ENCODE measurements around the gene IFI35.
A peak's percentile ranks its signal among the peaks of the same experiment; 100 is the strongest.

Gene IFI35

DNA sequence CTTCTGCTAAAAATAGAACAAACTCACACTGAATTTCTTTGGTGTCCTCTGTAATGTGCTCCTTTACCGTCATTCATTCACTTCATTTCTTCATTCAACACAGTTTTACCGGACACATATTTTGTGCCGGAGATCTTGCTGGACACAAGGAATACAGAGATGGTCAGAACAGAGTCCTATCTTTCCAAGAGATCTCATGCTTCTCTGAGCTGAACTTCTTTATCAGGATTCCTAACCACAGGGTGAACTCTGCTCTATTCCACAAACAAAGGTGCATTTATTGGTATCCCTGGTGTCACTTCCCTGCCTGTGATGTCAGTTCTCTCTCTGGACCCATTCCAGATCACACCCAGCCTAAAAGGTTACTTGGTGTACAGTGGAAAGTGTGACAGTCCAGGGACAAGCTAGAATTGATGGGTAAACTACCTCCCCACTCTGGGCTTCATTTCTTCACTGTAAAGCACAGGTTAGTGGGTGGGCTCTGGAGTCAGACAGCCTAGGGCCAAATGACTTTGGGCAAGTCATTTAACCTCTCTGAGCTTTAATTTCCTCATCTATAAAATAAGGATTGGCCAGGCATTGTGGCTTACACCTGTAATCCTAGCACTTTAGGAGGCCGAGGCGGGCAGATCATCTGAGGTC, 4.2 kb downstream of the IFI35 start:
- Mint-ChIP-seq H3K27me3 (ENCODE audit: low read depth) (no peaks in the 10 kb centered on the region), H3K4me3 (no peak overlapping the region), H3K36me3 (ENCODE audit: low read depth) (peaks cover 11% of the 10 kb centered on the region), H3K9me3 (no peaks in the 10 kb centered on the region), H3K4me1 (peaks cover 13% of the 10 kb centered on the region), H3K27ac (no peak overlapping the region)
- TF ChIP-seq, protein P1, sequence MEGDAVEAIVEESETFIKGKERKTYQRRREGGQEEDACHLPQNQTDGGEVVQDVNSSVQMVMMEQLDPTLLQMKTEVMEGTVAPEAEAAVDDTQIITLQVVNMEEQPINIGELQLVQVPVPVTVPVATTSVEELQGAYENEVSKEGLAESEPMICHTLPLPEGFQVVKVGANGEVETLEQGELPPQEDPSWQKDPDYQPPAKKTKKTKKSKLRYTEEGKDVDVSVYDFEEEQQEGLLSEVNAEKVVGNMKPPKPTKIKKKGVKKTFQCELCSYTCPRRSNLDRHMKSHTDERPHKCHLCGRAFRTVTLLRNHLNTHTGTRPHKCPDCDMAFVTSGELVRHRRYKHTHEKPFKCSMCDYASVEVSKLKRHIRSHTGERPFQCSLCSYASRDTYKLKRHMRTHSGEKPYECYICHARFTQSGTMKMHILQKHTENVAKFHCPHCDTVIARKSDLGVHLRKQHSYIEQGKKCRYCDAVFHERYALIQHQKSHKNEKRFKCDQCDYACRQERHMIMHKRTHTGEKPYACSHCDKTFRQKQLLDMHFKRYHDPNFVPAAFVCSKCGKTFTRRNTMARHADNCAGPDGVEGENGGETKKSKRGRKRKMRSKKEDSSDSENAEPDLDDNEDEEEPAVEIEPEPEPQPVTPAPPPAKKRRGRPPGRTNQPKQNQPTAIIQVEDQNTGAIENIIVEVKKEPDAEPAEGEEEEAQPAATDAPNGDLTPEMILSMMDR (IDR thresholded peaks at IDR 0.05; ENCODE audit: unreplicated experiment in 3 of 3) = no peak

DNA sequence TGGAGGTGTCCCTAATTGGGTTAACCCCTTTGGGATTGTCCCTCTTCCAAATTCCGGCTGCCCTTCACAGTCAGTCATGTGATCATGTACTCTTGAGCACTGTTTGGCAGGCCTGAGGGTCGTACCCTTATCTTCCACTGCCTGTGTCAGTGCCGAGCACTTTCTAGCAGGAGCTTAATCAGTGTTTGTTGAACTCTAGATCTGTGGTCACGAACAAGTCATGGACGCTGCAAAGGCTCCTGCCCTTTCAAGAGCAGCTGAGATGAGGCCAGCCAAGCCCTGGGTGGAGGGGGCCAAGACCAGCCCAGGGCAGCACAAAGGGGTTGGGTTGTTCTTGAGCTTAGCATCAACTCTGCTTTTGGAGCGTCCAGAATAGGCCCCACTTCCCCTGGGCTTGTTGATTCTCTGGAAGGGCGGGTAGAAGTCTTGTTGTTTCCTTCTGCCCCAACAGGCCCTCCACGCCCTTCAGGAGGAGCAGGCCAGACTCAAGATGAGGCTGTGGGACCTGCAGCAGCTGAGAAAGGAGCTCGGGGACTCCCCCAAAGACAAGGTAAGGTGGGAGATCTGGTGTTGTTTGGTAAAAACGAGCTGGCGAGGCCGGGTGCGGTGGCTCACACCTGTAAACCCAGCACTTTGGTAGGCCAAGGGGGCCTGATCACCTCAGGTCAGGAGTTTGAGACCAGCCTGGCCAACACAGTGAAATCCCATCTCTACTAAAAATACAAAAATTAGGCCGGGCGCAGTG, 5.3 kb downstream of the IFI35 start:
- no peaks in the 10 kb centered on the region for H3K27me3 Mint-ChIP-seq (ENCODE audit: low read depth)
- TF ChIP-seq, protein P1 (IDR thresholded peaks at IDR 0.05; ENCODE audit: unreplicated experiment in 3 of 3) = no peak
- peaks cover 8% of the 10 kb centered on the region for H3K4me1 Mint-ChIP-seq
- H3K9me3 Mint-ChIP-seq = no peaks in the 10 kb centered on the region
- H3K4me3 Mint-ChIP-seq = no peak overlapping the region
- no peak overlapping the region for H3K27ac Mint-ChIP-seq
- H3K36me3 Mint-ChIP-seq (ENCODE audit: low read depth) = peaks cover 15% of the 10 kb centered on the region

DNA sequence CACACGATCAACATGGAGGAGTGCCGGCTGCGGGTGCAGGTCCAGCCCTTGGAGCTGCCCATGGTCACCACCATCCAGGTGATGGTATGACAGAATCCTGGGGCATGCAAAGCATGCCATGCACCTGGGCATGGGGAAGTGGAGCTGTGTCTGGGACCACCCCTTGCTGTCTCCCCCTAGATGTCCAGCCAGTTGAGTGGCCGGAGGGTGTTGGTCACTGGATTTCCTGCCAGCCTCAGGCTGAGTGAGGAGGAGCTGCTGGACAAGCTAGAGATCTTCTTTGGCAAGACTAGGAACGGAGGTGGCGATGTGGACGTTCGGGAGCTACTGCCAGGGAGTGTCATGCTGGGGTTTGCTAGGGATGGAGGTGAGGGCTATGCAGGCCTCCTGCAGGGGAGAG, 6.7 kb downstream of the IFI35 start:
- peaks cover 7% of the 10 kb centered on the region for H3K4me1 Mint-ChIP-seq
- H3K36me3 Mint-ChIP-seq (ENCODE audit: low read depth) = peaks cover 19% of the 10 kb centered on the region
- TF ChIP-seq, protein P1 (IDR thresholded peaks at IDR 0.05; ENCODE audit: unreplicated experiment in 3 of 3) = no peak
- no peak overlapping the region for H3K4me3 Mint-ChIP-seq
- H3K27ac Mint-ChIP-seq = no peak overlapping the region
- no peaks in the 10 kb centered on the region for H3K27me3 Mint-ChIP-seq (ENCODE audit: low read depth)
- no peaks in the 10 kb centered on the region for H3K9me3 Mint-ChIP-seq

DNA sequence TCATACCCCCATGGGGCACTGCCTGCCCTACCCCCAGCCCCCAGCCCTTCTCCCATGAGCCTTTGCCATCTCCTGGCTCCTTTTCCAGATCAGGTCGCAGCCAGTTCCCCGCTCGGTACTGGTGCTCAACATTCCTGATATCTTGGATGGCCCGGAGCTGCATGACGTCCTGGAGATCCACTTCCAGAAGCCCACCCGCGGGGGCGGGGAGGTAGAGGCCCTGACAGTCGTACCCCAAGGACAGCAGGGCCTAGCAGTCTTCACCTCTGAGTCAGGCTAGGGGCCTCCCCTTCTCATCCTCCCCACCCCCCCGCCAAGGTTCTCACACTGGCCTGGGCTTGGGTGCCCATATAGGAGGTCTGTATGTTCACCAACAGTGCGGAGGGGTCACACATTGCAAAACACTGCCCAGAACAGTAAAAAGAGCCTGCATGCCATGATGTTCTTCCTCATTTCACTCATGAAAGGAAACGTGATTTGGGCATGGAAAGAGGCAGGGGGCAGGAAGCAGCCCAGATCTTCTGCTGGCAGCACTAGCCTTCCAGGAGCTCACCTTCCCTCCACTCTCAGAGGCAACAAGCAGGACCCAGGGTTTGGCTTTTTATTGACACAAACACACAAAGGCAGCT, 7.5 kb downstream of the IFI35 start:
- no peak overlapping the region for H3K4me3 Mint-ChIP-seq
- peaks cover 15% of the 10 kb centered on the region for H3K4me1 Mint-ChIP-seq
- TF ChIP-seq, protein P1 (IDR thresholded peaks at IDR 0.05; ENCODE audit: unreplicated experiment in 3 of 3) = no peak
- no peak overlapping the region for H3K27ac Mint-ChIP-seq
- H3K36me3 Mint-ChIP-seq (ENCODE audit: low read depth) = peaks cover 24% of the 10 kb centered on the region
- no peaks in the 10 kb centered on the region for H3K9me3 Mint-ChIP-seq
- H3K27me3 Mint-ChIP-seq (ENCODE audit: low read depth) = no peaks in the 10 kb centered on the region

DNA sequence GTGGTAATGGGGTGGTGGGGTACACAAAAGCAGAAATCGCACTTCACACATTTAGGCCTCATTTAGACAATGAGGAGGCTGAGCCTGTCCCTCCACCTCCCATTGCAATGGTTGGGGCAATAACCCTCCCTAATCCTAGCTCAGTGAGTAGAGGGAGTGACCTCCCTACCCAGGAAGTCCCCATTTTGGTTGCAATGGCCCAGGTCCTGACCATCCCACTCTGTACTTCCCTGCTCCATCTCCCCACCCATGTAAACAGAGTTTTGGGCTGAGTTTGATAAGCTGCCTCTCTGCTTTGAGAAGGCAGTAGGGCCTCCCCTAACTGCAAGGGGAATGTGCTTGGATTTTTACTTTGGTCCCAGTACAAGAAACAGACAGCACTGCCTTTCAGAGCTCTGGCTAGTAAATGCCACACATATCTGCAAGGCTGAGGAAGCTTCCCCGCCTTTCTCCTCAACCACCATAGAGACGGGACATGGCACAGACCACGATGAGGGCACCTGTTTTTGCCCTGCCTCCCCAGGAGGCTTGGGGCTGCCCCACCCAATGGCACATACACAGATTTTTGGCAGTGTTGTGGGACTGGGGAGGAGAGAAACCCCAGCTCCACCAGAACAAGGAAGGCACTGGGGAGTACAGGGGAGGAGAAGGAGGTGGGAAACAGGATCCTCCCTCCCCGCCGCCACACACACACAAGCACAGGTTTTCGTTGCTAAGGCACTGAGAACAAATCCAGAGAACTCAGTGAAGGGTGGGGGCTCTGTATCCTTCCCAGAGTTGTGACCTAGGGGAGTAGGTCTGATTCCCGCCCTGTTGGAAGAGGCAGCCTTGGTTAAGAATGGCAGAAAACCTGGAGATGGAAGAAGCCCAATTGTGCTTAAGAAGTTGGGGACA, 8.3 kb downstream of the IFI35 start:
- Mint-ChIP-seq H3K27ac (peak overlapping the region; percentile 29 to 71 (median 45)), H3K27me3 (ENCODE audit: low read depth) (no peaks in the 10 kb centered on the region)
- TF ChIP-seq, protein P1 (IDR thresholded peaks at IDR 0.05; ENCODE audit: unreplicated experiment in 3 of 3) = no peak

More for the DNA sequence above, 8.3 kb downstream of the IFI35 start:
- Mint-ChIP-seq H3K4me3 (no peak overlapping the region), H3K9me3 (no peaks in the 10 kb centered on the region), H3K4me1 (peaks cover 23% of the 10 kb centered on the region), H3K36me3 (ENCODE audit: low read depth) (peaks cover 24% of the 10 kb centered on the region)

All from nephron (organoid).